Measurements from ENCODE around the gene FRG2B. TPM values are rescaled to one million over a fixed set of nuclear protein-coding genes. Genes with fewer than 3 reads are reported as not detected.
"Not testable (repeated sequence)": the region's sequence is repeated elsewhere in the genome, so short reads cannot be mapped to it uniquely, and the experiment has no call there.

FRG2B gene
- total RNA-seq (2016; rRNA removed; fragmentation: Illumina TruSeq; extraction: Trizol) (not detected in 2 replicates), polyA plus RNA-seq (2011; rRNA removed) (not detected in 2 replicates), polyA minus RNA-seq (2011; rRNA and poly(A)+ RNA removed; ENCODE audit: low replicate concordance) (0.54 TPM in 1 of 2 replicates, not detected in the other), Bru-seq, nascent RNA (not detected), BruChase-seq, experiment 1, labeled RNA remaining after a 6-hour chase (percentile 17 among the genes with signal in this experiment), BruChase-seq, experiment 2, labeled RNA remaining after a 2-hour chase (not detected)
- total RNA-seq (2016; cell fraction: cytosol; rRNA removed; fragmentation: Illumina TruSeq; extraction: Trizol; ENCODE audit: low read depth), result not detected in 2 replicates
- total RNA-seq (2016; cell fraction: insoluble cytoplasmic fraction; rRNA removed; fragmentation: Illumina TruSeq; extraction: Trizol), result not detected in 2 replicates
- not detected in 2 replicates for total RNA-seq (2016; cell fraction: membrane; rRNA removed; fragmentation: Illumina TruSeq; extraction: Trizol)
- not detected in 2 replicates for total RNA-seq (2016; cell fraction: nucleus; rRNA removed; fragmentation: Illumina TruSeq; extraction: Trizol)
- not detected in 2 replicates for polyA plus RNA-seq (2011; cell fraction: cytosol; rRNA removed)
- not detected in 2 replicates for polyA plus RNA-seq (2011; cell fraction: nucleus; rRNA removed)
- polyA plus RNA-seq (2012), result not detected in 2 replicates
- polyA plus RNA-seq (2016; cell fraction: cytosol; fragmentation: Illumina TruSeq; extraction: Trizol; ENCODE audit: low read depth), result not detected in 2 replicates
- not detected in 2 replicates for polyA plus RNA-seq (2016; cell fraction: insoluble cytoplasmic fraction; fragmentation: Illumina TruSeq; extraction: Trizol; ENCODE audit: low read depth)
- polyA plus RNA-seq (2016; cell fraction: membrane; fragmentation: Illumina TruSeq; extraction: Trizol; ENCODE audit: low read depth), result not detected in 2 replicates
- polyA plus RNA-seq (2016; cell fraction: nucleus; fragmentation: Illumina TruSeq; extraction: Trizol; ENCODE audit: insufficient read depth, low read depth), result not detected in 2 replicates
- polyA minus RNA-seq (2011; cell fraction: cytosol; rRNA and poly(A)+ RNA removed), result not detected in 2 replicates
- not detected in 2 replicates for polyA minus RNA-seq (2011; cell fraction: nucleus; rRNA and poly(A)+ RNA removed)
- long read RNA-seq, experiment 1, result 0 reads
- long read RNA-seq, experiment 2, result 0 reads

DNA sequence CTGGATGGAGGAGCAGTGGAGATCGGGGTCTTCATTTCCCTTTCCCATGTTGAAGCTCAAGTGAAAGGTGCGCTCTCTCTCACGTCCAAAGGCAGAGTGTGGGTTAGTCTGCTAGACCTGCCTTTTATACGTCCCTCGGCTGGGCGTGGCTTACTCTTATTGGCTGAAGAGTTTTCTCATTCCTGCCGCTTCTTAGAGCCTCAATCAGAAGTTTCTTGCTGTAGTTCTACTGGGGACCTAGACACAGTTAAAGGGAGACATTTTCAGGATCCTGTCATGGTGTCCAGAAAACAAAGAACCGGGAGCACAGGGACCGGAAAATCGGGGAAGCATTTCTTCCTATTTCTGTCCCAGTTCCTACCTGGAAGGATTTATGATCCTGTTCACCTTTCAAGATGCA lies at the start of gene FRG2B:
FRG2B (minus strand) TSS at position 101 of the 400 bp plus-strand sequence; CDS start at position 48, 53 bp downstream.
- H3K9ac ChIP-seq (ENCODE audit: insufficient read depth, low read depth, low read length); in situ Hi-C loops (cut with HindIII; ENCODE audit: extremely low pct_ligation_motif_present, low pct_unique_long_range_greater_than_20kb); H3K4me2 ChIP-seq (ENCODE audit: low read depth, low read length); H3K9me3 ChIP-seq (ENCODE audit: low read length); intact Hi-C loops (cut with micrococcal nuclease; ENCODE audit: unreplicated experiment); FAIRE-seq; H3K79me2 ChIP-seq (ENCODE audit: insufficient read depth, low read length); CTCF ChIA-PET (ENCODE audit: low intra/inter-chr PET ratio, low total read pairs); ATAC-seq; H4K20me1 ChIP-seq (ENCODE audit: insufficient read depth, low read length); H3K27me3 ChIP-seq (ENCODE audit: control insufficient read depth in 1 of 2, insufficient read depth in 2 of 2, low read length in 2 of 2); H3K4me3 ChIP-seq (replicated peaks in 1 of 3; ENCODE audit: insufficient read depth in 1 of 3, low read depth in 2 of 3, low read length in 3 of 3); POLR2A ChIA-PET; DNase-seq (ENCODE audit: low spot score); H3K36me3 ChIP-seq (replicated peaks in 1 of 2; ENCODE audit: control insufficient read depth in 1 of 2, insufficient read depth in 2 of 2, low read length in 2 of 2); H2AFZ ChIP-seq (ENCODE audit: low read length); H3K4me1 ChIP-seq (ENCODE audit: insufficient read depth, low read length); H3K27ac ChIP-seq (ENCODE audit: extremely low read length, insufficient read depth, low read length); BruUV-seq (replicated peaks): not testable (repeated sequence)
- WGBS (ENCODE audit: low lambda C conversion rate), result no CpG with 5 or more reads among the region's 10 CpGs

- FAIRE-seq; H3K4me1 ChIP-seq (ENCODE audit: insufficient read depth, low read length); H3K36me3 ChIP-seq (replicated peaks in 1 of 2; ENCODE audit: control insufficient read depth in 1 of 2, insufficient read depth in 2 of 2, low read length in 2 of 2); H3K27ac ChIP-seq (ENCODE audit: extremely low read length, insufficient read depth, low read length); in situ Hi-C loops (cut with HindIII; ENCODE audit: extremely low pct_ligation_motif_present, low pct_unique_long_range_greater_than_20kb); H3K27me3 ChIP-seq (ENCODE audit: control insufficient read depth in 1 of 2, insufficient read depth in 2 of 2, low read length in 2 of 2); H3K4me3 ChIP-seq (replicated peaks in 1 of 3; ENCODE audit: insufficient read depth in 1 of 3, low read depth in 2 of 3, low read length in 3 of 3); H3K4me2 ChIP-seq (ENCODE audit: low read depth, low read length); H3K9ac ChIP-seq (ENCODE audit: insufficient read depth, low read depth, low read length); H4K20me1 ChIP-seq (ENCODE audit: insufficient read depth, low read length); intact Hi-C loops (cut with micrococcal nuclease; ENCODE audit: unreplicated experiment); H2AFZ ChIP-seq (ENCODE audit: low read length); DNase-seq (ENCODE audit: low spot score); POLR2A ChIA-PET; H3K79me2 ChIP-seq (ENCODE audit: insufficient read depth, low read length); H3K9me3 ChIP-seq (ENCODE audit: low read length); BruUV-seq (replicated peaks); CTCF ChIA-PET (ENCODE audit: low intra/inter-chr PET ratio, low total read pairs): not testable (repeated sequence)
- ATAC-seq, result peak; percentile 71
- no CpG with 5 or more reads among the region's 40 CpGs for WGBS (ENCODE audit: low lambda C conversion rate)
Observed at GRCh38 chr10:133667446-133667845, 40.9 kb upstream of the FRG2B start.

- H3K9ac ChIP-seq (ENCODE audit: insufficient read depth, low read depth, low read length); H3K4me1 ChIP-seq (ENCODE audit: insufficient read depth, low read length); H3K9me3 ChIP-seq (ENCODE audit: low read length); BruUV-seq (replicated peaks); in situ Hi-C loops (cut with HindIII; ENCODE audit: extremely low pct_ligation_motif_present, low pct_unique_long_range_greater_than_20kb); H3K79me2 ChIP-seq (ENCODE audit: insufficient read depth, low read length); FAIRE-seq; H3K4me3 ChIP-seq (replicated peaks in 1 of 3; ENCODE audit: insufficient read depth in 1 of 3, low read depth in 2 of 3, low read length in 3 of 3); H3K36me3 ChIP-seq (replicated peaks in 1 of 2; ENCODE audit: control insufficient read depth in 1 of 2, insufficient read depth in 2 of 2, low read length in 2 of 2); H3K27ac ChIP-seq (ENCODE audit: extremely low read length, insufficient read depth, low read length); H3K27me3 ChIP-seq (ENCODE audit: control insufficient read depth in 1 of 2, insufficient read depth in 2 of 2, low read length in 2 of 2); DNase-seq (ENCODE audit: low spot score); H4K20me1 ChIP-seq (ENCODE audit: insufficient read depth, low read length); CTCF ChIA-PET (ENCODE audit: low intra/inter-chr PET ratio, low total read pairs); POLR2A ChIA-PET; H2AFZ ChIP-seq (ENCODE audit: low read length); intact Hi-C loops (cut with micrococcal nuclease; ENCODE audit: unreplicated experiment); H3K4me2 ChIP-seq (ENCODE audit: low read depth, low read length): not testable (repeated sequence)
- ATAC-seq, result peak; percentile 46; the same call in 1 of the 3 replicates
- 24% methylated on average over 4 of the region's 4 CpGs for WGBS (ENCODE audit: low lambda C conversion rate)
Observed at GRCh38 chr10:133663544-133664160, 37.1 kb upstream of the FRG2B start.

DNA sequence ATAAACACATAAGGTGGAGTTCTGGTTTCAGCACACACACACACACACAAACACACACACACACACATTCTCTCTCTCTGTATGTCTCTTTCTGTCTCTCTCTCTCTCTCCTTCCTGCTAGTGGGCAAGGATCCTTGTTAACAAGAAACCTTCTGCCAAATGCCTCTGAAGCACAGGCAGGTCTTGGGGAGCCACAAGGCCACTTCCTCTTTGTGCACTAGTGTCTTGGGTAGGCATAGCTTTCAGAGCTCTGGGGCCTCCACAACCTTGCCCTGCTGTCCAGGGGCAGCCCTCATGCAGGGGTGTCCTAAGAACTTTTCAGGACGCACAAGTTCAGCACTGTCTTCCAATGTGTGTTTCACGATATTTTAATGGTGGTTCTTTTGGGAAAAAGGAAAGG lies 34.5 kb upstream of the FRG2B start:
- H3K4me3 ChIP-seq (replicated peaks in 1 of 3; ENCODE audit: insufficient read depth in 1 of 3, low read depth in 2 of 3, low read length in 3 of 3); CTCF ChIA-PET (ENCODE audit: low intra/inter-chr PET ratio, low total read pairs); H3K9me3 ChIP-seq (ENCODE audit: low read length); H3K4me2 ChIP-seq (ENCODE audit: low read depth, low read length); H3K9ac ChIP-seq (ENCODE audit: insufficient read depth, low read depth, low read length); ATAC-seq; H4K20me1 ChIP-seq (ENCODE audit: insufficient read depth, low read length); POLR2A ChIA-PET; H3K36me3 ChIP-seq (replicated peaks in 1 of 2; ENCODE audit: control insufficient read depth in 1 of 2, insufficient read depth in 2 of 2, low read length in 2 of 2); in situ Hi-C loops (cut with HindIII; ENCODE audit: extremely low pct_ligation_motif_present, low pct_unique_long_range_greater_than_20kb); H3K79me2 ChIP-seq (ENCODE audit: insufficient read depth, low read length); H3K4me1 ChIP-seq (ENCODE audit: insufficient read depth, low read length); H3K27me3 ChIP-seq (ENCODE audit: control insufficient read depth in 1 of 2, insufficient read depth in 2 of 2, low read length in 2 of 2); intact Hi-C loops (cut with micrococcal nuclease; ENCODE audit: unreplicated experiment); H2AFZ ChIP-seq (ENCODE audit: low read length); FAIRE-seq; H3K27ac ChIP-seq (ENCODE audit: extremely low read length, insufficient read depth, low read length); DNase-seq (ENCODE audit: low spot score); BruUV-seq (replicated peaks): not testable (repeated sequence)
- WGBS (ENCODE audit: low lambda C conversion rate), result no CpG with 5 or more reads among the region's 2 CpGs

Measured in HepG2 (cell line).